Lung (tissue), 12 donors: ENCODE results near the gene CYYR1. TPM values are rescaled to one million over a fixed set of nuclear protein-coding genes. Genes with fewer than 3 reads are reported as not detected.
A peak's percentile ranks its signal among the peaks of the same experiment; 100 is the strongest.

Experiments
- ATAC-seq: fragments of 200-7000 bp; cut with Tn5 transposase; one replicate; pipeline ENCODE4 v1.9.1; 2020; ENCODE audit warnings: moderate number of reproducible peaks; ENCODE audit not compliant: insufficient read depth, low FRiP score
- DNase-seq, 3 donors: peaks; one replicate each; pipeline ENCODE4 v3.0.0-alpha.2; 2013 to 2017
- H3K27ac ChIP-seq, 2 donors: one replicate each; pipeline ENCODE4 v1.5.1; 2013; ENCODE audit warnings: mild to moderate bottlenecking in 2 of 2, moderate library complexity in 2 of 2, control low read depth in 1 of 2, inconsistent platforms in 1 of 2, low read depth in 1 of 2, low read length in 1 of 2
- H3K27me3 ChIP-seq, 3 donors: one replicate each; pipeline ENCODE4 v1.5.1; 2013; ENCODE audit warnings: low read length in 2 of 3; ENCODE audit not compliant: control insufficient read depth in 3 of 3, insufficient read depth in 3 of 3
- H3K36me3 ChIP-seq, 4 donors: one replicate each; pipeline ENCODE4 v1.5.1; 2013; ENCODE audit warnings: low read length in 4 of 4, mild to moderate bottlenecking in 1 of 4, moderate library complexity in 1 of 4; ENCODE audit not compliant: control insufficient read depth in 4 of 4, insufficient read depth in 4 of 4
- H3K4me1 ChIP-seq, 5 donors: one replicate each; pipeline ENCODE4 v1.5.1; 2013; ENCODE audit warnings: low read length in 5 of 5, mild to moderate bottlenecking in 2 of 5, moderate library complexity in 1 of 5; ENCODE audit not compliant: control insufficient read depth in 5 of 5, insufficient read depth in 5 of 5
- H3K4me3 ChIP-seq: one replicate; pipeline ENCODE4 v1.5.1; 2013; ENCODE audit warnings: mild to moderate bottlenecking, control low read depth, moderate library complexity
- H3K9ac ChIP-seq, 2 donors: one replicate each; pipeline ENCODE4 v1.5.1; 2013; ENCODE audit warnings: low read length in 2 of 2, control low read depth in 1 of 2; ENCODE audit not compliant: insufficient read depth in 1 of 2
- H3K9me3 ChIP-seq, 4 donors: one replicate each; pipeline ENCODE4 v1.5.1; 2013; ENCODE audit warnings: low read length in 3 of 4, mild to moderate bottlenecking in 1 of 4, moderate library complexity in 1 of 4; ENCODE audit not compliant: control insufficient read depth in 4 of 4, insufficient read depth in 3 of 4
- CTCF ChIP-seq: IDR thresholded peaks from 2 replicates; pipeline ENCODE4 v1.5.1; 2012; ENCODE audit warnings: mild to moderate bottlenecking; ENCODE audit errors: control extremely low read depth, extremely low read depth
- WGBS, 2 donors: extraction: QIAGEN DNeasy Blood & Tissue Kit; methylation state at CpG; one replicate each; pipeline ENCODE4 v1.1.7; 2013; 5-methylcytosine and 5-hydroxymethylcytosine counted together
- polyA plus RNA-seq, 2 donors: library from polyadenylated mRNA; stranded (reverse); fragments of 200-250 nt; gene quantifications; one replicate each; pipeline ENCODE4 v1.2.1, GENCODE V29; 2013
- total RNA-seq, 2 donors: library from RNA; depleted of rRNA in 1 of 2; stranded (reverse); fragments of >200 nt in 1 of 2; gene quantifications; one replicate each; pipeline ENCODE4 v1.2.1, GENCODE V29; 2014 to 2021
- donor health status: control.
- donor health status: control.
- donor health status: Bipolar disorder and iron deficiency.
- donor health status: healthy.
- donor health status: DM: yes; HTN: yes; CAD: no.

The CYYR1 gene
- total and polyA plus RNA-seq, 4 donors, result 9.9 to 38.3 (median 16.6) TPM

DNA sequence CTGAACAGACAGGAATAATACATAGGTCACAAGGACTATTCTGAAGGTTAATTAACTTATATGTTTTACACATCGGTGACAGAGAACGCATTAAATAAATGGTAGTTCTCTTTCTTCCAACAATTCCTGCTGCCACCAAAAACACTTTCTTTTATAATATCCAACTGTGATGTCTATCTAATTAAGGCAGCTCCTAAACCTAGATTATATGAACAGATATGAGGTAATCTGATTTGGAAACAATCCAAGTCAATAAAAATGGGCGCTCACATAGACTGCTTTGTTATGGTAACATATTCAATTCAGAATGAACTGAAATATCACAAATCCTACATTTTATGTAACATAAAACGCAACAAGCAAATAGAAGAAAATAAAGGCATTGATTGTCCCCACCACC lies 16.0 kb downstream of the CYYR1 start:
- no peak for DNase-seq
- Histone ChIP-seq H3K4me1 (peaks cover 0 to 21% (median 0%) of the 10 kb centered on the region in 5 donors), H3K9me3 (peaks cover 0 to 4% (median 0%) of the 10 kb centered on the region in 4 donors), H3K4me3 (no peak overlapping the region), H3K36me3 (peaks cover 0 to 14% (median 2%) of the 10 kb centered on the region in 4 donors), H3K27ac (no peak overlapping the region), H3K27me3 (no peaks in the 10 kb centered on the region), H3K9ac (no peak overlapping the region)
- no peak for ATAC-seq
- TF ChIP-seq CTCF, result no peak
- 91 to 93% methylated on average over 4 of the region's 4 CpGs for WGBS, 2 donors

DNA sequence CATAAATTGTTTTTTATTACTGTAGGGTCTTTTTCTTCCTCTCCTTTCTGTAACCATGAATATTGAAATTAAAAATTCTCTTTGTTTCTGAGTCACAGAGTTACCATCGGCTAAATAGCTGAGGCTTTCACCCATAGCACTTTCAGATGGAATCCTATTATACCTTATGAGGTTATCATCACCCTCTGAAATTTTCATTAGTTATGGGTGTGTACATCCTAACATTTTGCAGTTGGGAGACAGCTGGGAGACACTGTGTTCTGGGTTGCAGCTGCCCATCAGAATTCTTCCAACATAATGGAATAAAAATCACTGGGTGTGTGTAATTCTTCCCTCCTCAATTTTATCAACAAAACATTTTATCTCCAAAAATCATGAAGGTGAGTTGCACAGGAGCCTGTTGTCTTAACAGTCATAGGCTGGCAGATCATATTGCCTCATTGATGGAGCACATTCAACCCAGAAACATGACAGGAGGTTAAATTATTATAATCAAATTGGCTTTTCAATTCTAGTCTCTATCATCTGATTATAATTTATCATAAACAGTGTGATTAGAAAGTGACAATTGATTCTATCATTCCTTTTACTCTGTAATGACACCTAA lies 17.4 kb downstream of the CYYR1 start:
- Histone ChIP-seq H3K4me3 (no peak overlapping the region), H3K9me3 (peaks cover 0 to 4% (median 0%) of the 10 kb centered on the region in 4 donors), H3K27me3 (no peaks in the 10 kb centered on the region), H3K27ac (no peak overlapping the region), H3K9ac (no peak overlapping the region), H3K36me3 (peaks cover 0 to 14% (median 4%) of the 10 kb centered on the region in 4 donors), H3K4me1 (peaks cover 0 to 26% (median 5%) of the 10 kb centered on the region in 5 donors)
- 78 to 80% methylated on average over 1 of the region's 1 CpG for WGBS, 2 donors
- DNase-seq, result no peak
- no peak for ATAC-seq
- TF ChIP-seq CTCF, result no peak

- ATAC-seq, result no peak
- Histone ChIP-seq H3K27ac (no peak overlapping the region), H3K36me3 (peaks cover 0 to 9% (median 4%) of the 10 kb centered on the region in 4 donors), H3K4me1 (peaks cover 0 to 38% (median 7%) of the 10 kb centered on the region in 5 donors), H3K27me3 (no peaks in the 10 kb centered on the region), H3K9me3 (peaks cover 0 to 4% (median 0%) of the 10 kb centered on the region in 4 donors), H3K4me3 (no peak overlapping the region), H3K9ac (no peak overlapping the region)
- TF ChIP-seq CTCF, result no peak
- 73 to 79% methylated on average over 2 of the region's 2 CpGs for WGBS, 2 donors
- DNase-seq, result no peak
These were observed 18.7 kb downstream of the CYYR1 start for GRCh38 chr21:26554365-26554764.

- 82 to 85% methylated on average over 2 of the region's 2 CpGs for WGBS, 2 donors
- no peak overlapping the region for H3K9ac ChIP-seq
- H3K4me1 ChIP-seq, result peaks cover 0 to 43% (median 8%) of the 10 kb centered on the region in 5 donors
- no peak overlapping the region for H3K4me3 ChIP-seq
- TF ChIP-seq CTCF, result no peak
- H3K27me3 ChIP-seq, result no peaks in the 10 kb centered on the region
- H3K9me3 ChIP-seq, result peaks cover 0 to 4% (median 0%) of the 10 kb centered on the region in 4 donors
- ATAC-seq, result no peak
- peak in 2 of 3 donors; percentile 19 to 42 for DNase-seq
- no peak overlapping the region for H3K27ac ChIP-seq
- H3K36me3 ChIP-seq, result peaks cover 0 to 9% (median 3%) of the 10 kb centered on the region in 4 donors
These were observed 19.2 kb downstream of the CYYR1 start for GRCh38 chr21:26553898-26554297.
